Epithelial cell of esophagus (primary cell): ENCODE results near the gene SIT1.
A peak's percentile ranks its signal among the peaks of the same experiment; 100 is the strongest.
"Not testable (repeated sequence)": the region's sequence is repeated elsewhere in the genome, so short reads cannot be mapped to it uniquely, and the experiment has no call there.

Experiments used
- DNase-seq: peaks from one replicate; pipeline ENCODE4 v3.0.0; 2010; ENCODE audit warnings: low read depth
- H3K4me3 ChIP-seq: 2 replicates; pipeline ENCODE4 v1.5.1; 2011; ENCODE audit warnings: mild to moderate bottlenecking, low read length, control low read depth
- CTCF ChIP-seq: IDR thresholded peaks from 2 replicates; pipeline ENCODE4 v1.5.1; 2011; ENCODE audit warnings: low read depth, mild to moderate bottlenecking, low read length, control low read depth, inconsistent platforms; ENCODE audit not compliant: insufficient read depth; ENCODE audit errors: missing control alignments

SIT1 gene

GRCh38 chr9:35618325-35618727, 32.4 kb downstream of the SIT1 start, which contains the start of gene CD72:
Gene CD72 (minus strand): TSS chr9:35618413. CDS start chr9:35618303, 110 bp downstream.
- H3K4me3 ChIP-seq = peak within 1 kb of the TSS; percentile 32
- DNase-seq = no peak
- no peak for TF ChIP-seq CTCF

GRCh38 chr9:35617548-35617947, 33.2 kb downstream of the SIT1 start:
- DNase-seq = no peak
- no peak for TF ChIP-seq CTCF
- H3K4me3 ChIP-seq = no peak overlapping the region

GRCh38 chr9:35616681-35617459, 33.9 kb downstream of the SIT1 start:
- H3K4me3 ChIP-seq = peak overlapping the region; percentile 32
- TF ChIP-seq CTCF = no peak
- DNase-seq = peak; percentile 55

GRCh38 chr9:35615981-35616680, 34.6 kb downstream of the SIT1 start:
- H3K4me3 ChIP-seq = no peak overlapping the region
- no peak for DNase-seq
- no peak for TF ChIP-seq CTCF

- no peak for TF ChIP-seq CTCF
- no peak for DNase-seq
- no peak overlapping the region for H3K4me3 ChIP-seq
Observed at GRCh38 chr9:35612843-35613242, 37.9 kb downstream of the SIT1 start.

- not testable (repeated sequence) for DNase-seq, H3K4me3 ChIP-seq
Observed at GRCh38 chr9:35612066-35612465, 38.7 kb downstream of the SIT1 start.

GRCh38 chr9:35611230-35611797, 39.4 kb downstream of the SIT1 start:
- DNase-seq = peak; percentile 59
- TF ChIP-seq CTCF = peak; percentile 83
- no peak overlapping the region for H3K4me3 ChIP-seq
